Transverse colon (tissue), 3 donors: Measurements from ENCODE around the gene SLC6A1.

Experiments
- EP300 ChIP-seq: sonication (generic); formaldehyde crosslinking; IDR thresholded peaks from one replicate; pipeline ENCODE4 v1.6.1; 2017; ENCODE audit warnings: antibody characterized with exemption, low read depth
- TF ChIP-seq, protein P1 (sequence below), 5 experiments: fragments of 200-600 bp in 3 of 5; fragments of 450-650 bp in 2 of 5; sonication (generic) in 3 of 5; IDR thresholded peaks; 1 replicate in 2 of 5; 2 replicates in 3 of 5; pipeline ENCODE4 v1.5.1; 2016 to 2017; ENCODE audit warnings: antibody characterized with exemption in 5 of 5, inconsistent platforms in 3 of 5, mild to moderate bottlenecking in 2 of 5, moderate library complexity in 1 of 5

DNA sequence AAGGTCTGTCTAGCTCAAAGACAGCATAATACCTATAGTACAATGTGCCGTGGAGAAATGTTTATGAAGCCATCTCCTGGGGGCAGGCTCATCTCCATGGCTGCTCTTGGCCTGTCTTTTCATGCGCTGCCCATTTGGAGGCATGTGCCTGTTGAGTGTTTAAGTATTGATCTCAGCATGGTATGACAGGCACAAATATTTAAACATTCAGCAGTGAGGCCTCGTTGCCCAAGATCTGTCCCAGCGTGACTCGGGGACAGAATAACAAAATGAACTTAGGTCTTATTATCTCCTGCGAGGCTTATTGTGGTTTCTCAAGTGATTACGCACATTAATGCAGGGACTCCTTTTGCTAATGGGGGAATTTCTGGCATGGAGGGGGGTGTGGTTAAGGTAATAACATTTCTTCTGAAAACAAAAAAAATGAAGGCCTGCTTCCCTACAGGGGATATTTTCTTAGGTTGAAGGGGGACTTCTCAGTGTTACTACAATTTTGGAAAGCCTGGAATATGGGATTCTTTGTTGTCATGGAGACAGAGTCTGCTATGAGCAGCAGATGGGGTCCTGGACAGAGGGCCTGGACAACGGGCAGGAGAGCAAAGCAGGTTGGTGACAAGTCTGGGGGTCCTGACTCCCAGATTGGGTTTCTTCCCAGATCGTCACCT is 4.4 kb upstream of the SLC6A1 start:
- TF ChIP-seq, protein P1, sequence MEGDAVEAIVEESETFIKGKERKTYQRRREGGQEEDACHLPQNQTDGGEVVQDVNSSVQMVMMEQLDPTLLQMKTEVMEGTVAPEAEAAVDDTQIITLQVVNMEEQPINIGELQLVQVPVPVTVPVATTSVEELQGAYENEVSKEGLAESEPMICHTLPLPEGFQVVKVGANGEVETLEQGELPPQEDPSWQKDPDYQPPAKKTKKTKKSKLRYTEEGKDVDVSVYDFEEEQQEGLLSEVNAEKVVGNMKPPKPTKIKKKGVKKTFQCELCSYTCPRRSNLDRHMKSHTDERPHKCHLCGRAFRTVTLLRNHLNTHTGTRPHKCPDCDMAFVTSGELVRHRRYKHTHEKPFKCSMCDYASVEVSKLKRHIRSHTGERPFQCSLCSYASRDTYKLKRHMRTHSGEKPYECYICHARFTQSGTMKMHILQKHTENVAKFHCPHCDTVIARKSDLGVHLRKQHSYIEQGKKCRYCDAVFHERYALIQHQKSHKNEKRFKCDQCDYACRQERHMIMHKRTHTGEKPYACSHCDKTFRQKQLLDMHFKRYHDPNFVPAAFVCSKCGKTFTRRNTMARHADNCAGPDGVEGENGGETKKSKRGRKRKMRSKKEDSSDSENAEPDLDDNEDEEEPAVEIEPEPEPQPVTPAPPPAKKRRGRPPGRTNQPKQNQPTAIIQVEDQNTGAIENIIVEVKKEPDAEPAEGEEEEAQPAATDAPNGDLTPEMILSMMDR (IDR thresholded peaks at IDR 0.05): no peak
- no peak for TF ChIP-seq EP300
